Esophagus muscularis mucosa (tissue), 4 donors: ENCODE measurements around the gene RIMS1. TPM values are rescaled to one million over a fixed set of nuclear protein-coding genes. Genes with fewer than 3 reads are reported as not detected.

Experiments used
- DNase-seq: peaks from one replicate; pipeline ENCODE4 v3.0.0-alpha.2; 2017; ENCODE audit errors: extremely low spot score
- H3K27ac ChIP-seq, 4 donors: fragments of 200-600 bp; sonication (generic); replicated peaks in 1 of 4; 1 replicate in 3 of 4; 2 replicates in 1 of 4; pipeline ENCODE4 v1.5.1; 2016 to 2019; ENCODE audit warnings: mild to moderate bottlenecking in 1 of 4
- H3K27me3 ChIP-seq, 4 donors: fragments of 200-600 bp; sonication (generic); one replicate each; pipeline versions ENCODE4 v1.5.1 to v1.6.0; 2016 to 2019
- H3K36me3 ChIP-seq, 4 donors: fragments of 200-600 bp; sonication (generic); one replicate each; pipeline ENCODE4 v1.5.1; 2016 to 2019
- H3K4me1 ChIP-seq, 4 donors: fragments of 200-600 bp; sonication (generic); one replicate each; pipeline ENCODE4 v1.5.1; 2016 to 2019
- H3K4me3 ChIP-seq, 4 donors: fragments of 200-600 bp; sonication (generic); 1 replicate in 2 of 4; 2 replicates in 2 of 4; pipeline ENCODE4 v1.5.1; 2016 to 2019; ENCODE audit warnings: mild to moderate bottlenecking in 4 of 4, moderate library complexity in 1 of 4
- H3K9me3 ChIP-seq, 4 donors: fragments of 200-600 bp; sonication (generic); 1 replicate in 3 of 4; 2 replicates in 1 of 4; pipeline ENCODE4 v1.5.1; 2016 to 2019
- CTCF ChIP-seq, 3 experiments: fragments of 200-600 bp in 2 of 3; fragments of 450-650 bp in 1 of 3; sonication (generic) in 2 of 3; IDR thresholded peaks; one replicate each; pipeline ENCODE4 v1.5.1; 2017 to 2019; ENCODE audit warnings: antibody characterized with exemption in 3 of 3, mild to moderate bottlenecking in 2 of 3, moderate library complexity in 1 of 3
- EP300 ChIP-seq: sonication (generic); formaldehyde crosslinking; IDR thresholded peaks from one replicate; pipeline ENCODE4 v1.6.1; 2017; ENCODE audit warnings: antibody characterized with exemption
- POLR2A ChIP-seq: fragments of 450-650 bp; IDR thresholded peaks from one replicate; pipeline ENCODE4 v1.6.1; 2017; ENCODE audit warnings: antibody characterized with exemption, moderate library complexity, mild to moderate bottlenecking, low read depth
- POLR2AphosphoS5 ChIP-seq, 2 donors: sonication (generic); formaldehyde crosslinking; IDR thresholded peaks; one replicate each; pipeline ENCODE4 v1.6.1; 2017; ENCODE audit warnings: antibody characterized with exemption in 2 of 2
- WGBS: methylation state at CpG from one replicate; pipeline ENCODE4 v1.1.5; 2018; 5-methylcytosine and 5-hydroxymethylcytosine counted together
- intact Hi-C: fragments of 100-400 bp; cut with DNase I; formaldehyde crosslinking; loops from one replicate; pipeline ENCODE4 v1.15.1; 2023
- total RNA-seq, 4 donors: library from RNA; depleted of rRNA; stranded (reverse); fragments of >200 nt; gene quantifications; one replicate each; pipeline versions ENCODE4 v1.1.0 to v1.2.1, GENCODE V29; 2016

RIMS1 gene
- total RNA-seq, 4 donors from 2014 or later, result 35.4 to 88.6 (median 54.0) TPM

GRCh38 chr6:72022830-72023229 lies 136.5 kb downstream of the RIMS1 start:
- Histone ChIP-seq H3K4me1 (no peaks in the 10 kb centered on the region), H3K27me3 (no peaks in the 10 kb centered on the region), H3K4me3 (no peak overlapping the region), H3K27ac (no peak overlapping the region), H3K36me3 (no peaks in the 10 kb centered on the region), H3K9me3 (no peaks in the 10 kb centered on the region)
- intact Hi-C loops, result no loop called here
- DNase-seq, result no peak
- no peak for TF ChIP-seq POLR2AphosphoS5 (IDR thresholded peaks at IDR 0.05)
- no peak for TF ChIP-seq POLR2A
- TF ChIP-seq EP300, result no peak
- no peak for TF ChIP-seq CTCF (IDR thresholded peaks at IDR 0.05)
- WGBS, result 23% methylated on average over 1 of the region's 1 CpG

- 60% methylated on average over 2 of the region's 2 CpGs for WGBS
- no peak for TF ChIP-seq POLR2AphosphoS5 (IDR thresholded peaks at IDR 0.05)
- no peak for TF ChIP-seq EP300
- no peak for TF ChIP-seq CTCF (IDR thresholded peaks at IDR 0.05)
- TF ChIP-seq POLR2A, result no peak
- H3K4me3 ChIP-seq, result no peak overlapping the region
- no peak for DNase-seq
- no peaks in the 10 kb centered on the region for H3K27me3 ChIP-seq
- intact Hi-C loops, result no loop called here
- H3K27ac ChIP-seq, result no peak overlapping the region
- no peaks in the 10 kb centered on the region for H3K9me3 ChIP-seq
- no peaks in the 10 kb centered on the region for H3K4me1 ChIP-seq
- H3K36me3 ChIP-seq, result no peaks in the 10 kb centered on the region
Measured at GRCh38 chr6:72031471-72031870, 145.1 kb downstream of the RIMS1 start.

- Histone ChIP-seq H3K36me3 (no peaks in the 10 kb centered on the region), H3K27me3 (peaks cover 0 to 3% (median 0%) of the 10 kb centered on the region in 4 donors), H3K4me1 (no peaks in the 10 kb centered on the region), H3K9me3 (no peaks in the 10 kb centered on the region), H3K27ac (no peak overlapping the region), H3K4me3 (no peak overlapping the region)
- intact Hi-C loops, result no loop called here
- whole genome bisulfite sequencing, result 33% methylated on average over 2 of the region's 2 CpGs
- TF ChIP-seq EP300 (no peak), POLR2A (no peak), CTCF (IDR thresholded peaks at IDR 0.05) (no peak), POLR2AphosphoS5 (IDR thresholded peaks at IDR 0.05) (no peak)
- DNase-seq, result no peak
Measured at GRCh38 chr6:72032086-72032485, 145.7 kb downstream of the RIMS1 start.

GRCh38 chr6:72035486-72035885 lies 149.1 kb downstream of the RIMS1 start:
- peaks cover 0 to 5% (median 0%) of the 10 kb centered on the region in 4 donors for H3K27me3 ChIP-seq
- H3K4me3 ChIP-seq, result no peak overlapping the region
- H3K4me1 ChIP-seq, result no peaks in the 10 kb centered on the region
- H3K27ac ChIP-seq, result no peak overlapping the region
- intact Hi-C loops, result no loop called here
- DNase-seq, result no peak
- no peaks in the 10 kb centered on the region for H3K9me3 ChIP-seq
- TF ChIP-seq CTCF (IDR thresholded peaks at IDR 0.05) (no peak), EP300 (no peak), POLR2A (no peak), POLR2AphosphoS5 (IDR thresholded peaks at IDR 0.05) (no peak)
- no peaks in the 10 kb centered on the region for H3K36me3 ChIP-seq

GRCh38 chr6:72035966-72036365 lies 149.6 kb downstream of the RIMS1 start:
- Histone ChIP-seq H3K4me3 (no peak overlapping the region), H3K9me3 (no peaks in the 10 kb centered on the region), H3K4me1 (no peaks in the 10 kb centered on the region), H3K36me3 (no peaks in the 10 kb centered on the region), H3K27ac (no peak overlapping the region), H3K27me3 (peaks cover 0 to 5% (median 0%) of the 10 kb centered on the region in 4 donors)
- intact Hi-C loops, result no loop called here
- no peak for TF ChIP-seq POLR2AphosphoS5 (IDR thresholded peaks at IDR 0.05)
- TF ChIP-seq POLR2A, result no peak
- no peak for TF ChIP-seq EP300
- TF ChIP-seq CTCF (IDR thresholded peaks at IDR 0.05), result no peak
- DNase-seq, result no peak
- WGBS, result 84% methylated on average over 1 of the region's 1 CpG
